SK-N-MC (cell line): ENCODE measurements around the gene KCNJ5.

ENCODE experiments used
- EZH2 ChIP-seq: fragments of 200-600 bp; sonication (generic); IDR thresholded peaks from one replicate; pipeline ENCODE4 v1.6.1; 2017; ENCODE audit warnings: antibody characterized with exemption
- FOXP2 ChIP-seq: optimal IDR thresholded peaks from 2 replicates; pipeline ENCODE3; 2011; ENCODE audit warnings: mild to moderate bottlenecking, moderate library complexity; ENCODE audit not compliant: insufficient read depth; ENCODE audit errors: extremely low read length, control extremely low read depth
- POLR2AphosphoS5 ChIP-seq: IDR thresholded peaks from 2 replicates; pipeline ENCODE4 v1.6.1; 2012; ENCODE audit warnings: mild to moderate bottlenecking, low read depth, low read length, borderline replicate concordance

DNA sequence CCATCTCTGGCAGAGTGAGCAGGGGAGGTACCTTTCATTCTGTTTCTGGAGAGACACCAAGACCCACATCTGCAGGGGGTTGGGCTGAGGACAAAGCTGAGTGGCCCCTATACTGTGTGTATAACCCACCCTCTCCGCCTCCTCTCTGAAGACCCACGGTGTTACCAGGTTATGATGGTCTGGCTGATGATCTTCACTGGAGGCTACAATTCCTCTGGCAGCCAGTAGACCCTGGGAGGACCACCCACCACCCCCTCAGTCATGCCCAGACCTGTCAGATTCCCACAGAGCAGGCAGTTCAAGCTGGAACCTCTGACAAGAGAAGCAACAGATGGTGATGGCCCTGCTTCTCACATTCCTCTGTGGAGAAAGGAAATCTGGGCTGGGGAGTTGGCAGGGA, 12.7 kb upstream of the KCNJ5 start:
- TF ChIP-seq POLR2AphosphoS5 (no peak), EZH2 (no peak), FOXP2 (no peak)
